NCI-H510A treated with DMSO at 0.1 percent for 48 hours (cell line): ENCODE measurements around the gene FURIN.
"Not testable (repeated sequence)": the region's sequence is repeated elsewhere in the genome, so short reads cannot be mapped to it uniquely, and the experiment has no call there.

ENCODE experiments used
- DNase-seq: peaks from one replicate; lab custom pipeline; 2025; lab: John Stamatoyannopoulos, UW

FURIN gene

GRCh38 chr15:90915808-90916440, 47.5 kb downstream of the FURIN start:
- DNase-seq: no peak

DNA sequence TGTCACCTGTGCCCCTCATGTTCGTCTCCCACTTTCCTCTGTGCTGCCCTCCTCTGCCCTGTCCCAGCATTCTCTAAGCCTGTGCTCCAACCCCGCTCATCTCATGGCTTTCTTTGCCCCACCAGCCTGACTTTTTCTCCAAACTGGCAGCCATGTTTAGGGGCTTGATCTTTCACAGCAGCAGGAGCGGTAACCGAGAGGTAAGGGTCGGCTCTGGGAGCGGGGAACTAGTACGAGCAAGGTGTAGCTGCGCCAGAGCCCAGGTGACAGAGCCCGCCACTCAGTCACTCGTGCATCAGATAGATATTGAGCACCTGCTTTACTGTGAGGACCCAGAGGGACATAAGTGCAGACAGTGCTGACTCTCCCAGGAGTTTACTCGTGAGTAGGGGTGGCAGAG, 48.1 kb downstream of the FURIN start:
- no peak for DNase-seq

GRCh38 chr15:90917569-90917968, 49.2 kb downstream of the FURIN start:
- DNase-seq: no peak

DNA sequence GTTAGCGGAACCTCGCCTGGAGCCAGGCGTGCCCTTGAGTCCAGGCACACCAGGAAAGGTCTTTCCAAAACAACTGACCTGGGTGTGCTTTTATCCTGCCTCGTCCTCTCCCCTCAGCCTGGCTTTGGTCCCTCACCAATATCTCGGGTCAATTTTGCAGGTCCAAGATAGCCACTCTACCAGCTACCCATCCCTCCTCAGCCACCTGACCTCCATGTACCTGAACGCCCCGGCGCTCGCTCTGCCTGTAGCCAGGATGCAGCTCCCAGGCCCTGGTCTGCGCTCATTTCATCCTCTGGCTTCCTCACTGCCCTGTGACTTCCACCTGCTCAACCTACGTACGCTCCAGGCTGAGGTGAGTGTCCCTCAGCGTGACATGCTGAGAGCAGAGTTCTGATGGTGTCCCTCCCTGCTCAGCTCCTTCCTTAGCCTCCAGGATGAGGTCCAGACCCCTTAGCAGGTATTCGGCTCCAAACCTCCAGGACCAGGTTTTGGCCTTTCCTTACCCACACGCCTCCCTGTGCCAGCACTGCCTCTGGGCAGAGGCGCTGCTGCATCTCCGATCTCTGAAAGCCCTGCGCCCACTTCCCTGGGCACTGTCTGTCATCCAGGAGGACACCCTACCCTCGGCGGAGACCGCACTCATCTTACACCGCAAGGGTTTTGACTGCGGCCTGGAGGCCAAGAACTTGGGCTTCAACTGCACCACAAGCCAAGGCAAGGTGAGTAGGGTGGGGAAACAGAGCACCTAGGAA, 49.8 kb downstream of the FURIN start:
- DNase-seq: no peak

- DNase-seq: no peak
These were observed 50.4 kb downstream of the FURIN start for GRCh38 chr15:90918835-90919234.

DNA sequence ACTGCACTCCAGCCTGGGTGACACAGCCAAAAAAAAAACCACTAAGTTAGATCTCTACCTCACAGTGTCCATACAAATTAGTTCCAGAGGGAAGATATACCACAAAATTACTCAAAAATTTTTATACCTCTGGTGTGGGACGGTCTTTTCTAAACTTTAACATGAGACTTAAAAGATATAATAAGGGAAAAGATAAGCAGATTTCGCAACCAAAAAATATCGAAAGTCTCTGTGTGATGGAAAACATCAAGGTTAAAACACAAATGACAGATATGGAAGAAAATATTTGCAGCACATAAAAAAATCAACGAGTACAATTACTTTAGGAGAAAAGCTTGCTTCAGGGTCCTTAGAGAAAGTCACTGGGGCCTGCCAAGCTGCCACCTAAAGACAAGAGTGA, 53.5 kb downstream of the FURIN start:
- no peak for DNase-seq

GRCh38 chr15:90922712-90923322, 54.4 kb downstream of the FURIN start:
- DNase-seq: not testable (repeated sequence)

GRCh38 chr15:90924375-90924774, 56.0 kb downstream of the FURIN start:
- DNase-seq: no peak

DNA sequence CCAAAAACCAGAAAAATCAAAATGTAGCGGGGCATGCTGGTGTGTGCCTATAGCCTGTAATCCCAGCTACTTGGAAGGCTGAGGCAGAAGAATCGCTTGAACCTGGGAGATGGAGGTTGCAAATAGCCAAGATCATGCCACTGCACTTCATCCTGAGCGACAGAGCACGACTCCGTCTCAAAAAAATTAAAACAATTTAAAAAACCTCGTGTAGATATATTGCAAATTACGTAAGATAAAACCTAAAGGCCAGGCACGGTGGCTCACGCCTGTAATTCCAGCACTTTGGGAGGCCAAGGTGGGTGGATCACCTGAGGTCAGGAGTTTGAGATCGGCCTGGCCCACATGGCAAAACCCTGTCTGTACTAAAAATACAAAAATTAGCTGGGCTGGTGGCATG, 58.4 kb downstream of the FURIN start:
- not testable (repeated sequence) for DNase-seq

DNA sequence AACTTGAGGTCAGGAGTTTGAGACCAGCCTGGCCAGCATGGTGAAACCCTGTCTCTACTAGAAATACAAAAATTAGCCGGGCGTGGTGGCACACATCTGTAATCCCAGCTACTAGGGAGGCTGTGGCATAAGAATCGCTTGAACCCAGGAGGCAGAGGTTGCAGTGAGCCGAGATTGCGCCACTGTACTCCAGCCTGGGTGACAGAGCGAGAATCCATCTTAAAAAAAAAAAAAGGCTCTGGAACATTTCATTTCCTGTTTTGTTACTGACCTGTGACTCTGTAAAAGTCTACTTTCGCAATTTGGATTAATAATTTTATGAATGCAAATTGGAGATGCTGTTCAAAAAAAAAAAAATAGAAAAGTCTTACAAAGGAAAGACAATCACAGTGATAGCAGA, 59.7 kb downstream of the FURIN start:
- not testable (repeated sequence) for DNase-seq

DNA sequence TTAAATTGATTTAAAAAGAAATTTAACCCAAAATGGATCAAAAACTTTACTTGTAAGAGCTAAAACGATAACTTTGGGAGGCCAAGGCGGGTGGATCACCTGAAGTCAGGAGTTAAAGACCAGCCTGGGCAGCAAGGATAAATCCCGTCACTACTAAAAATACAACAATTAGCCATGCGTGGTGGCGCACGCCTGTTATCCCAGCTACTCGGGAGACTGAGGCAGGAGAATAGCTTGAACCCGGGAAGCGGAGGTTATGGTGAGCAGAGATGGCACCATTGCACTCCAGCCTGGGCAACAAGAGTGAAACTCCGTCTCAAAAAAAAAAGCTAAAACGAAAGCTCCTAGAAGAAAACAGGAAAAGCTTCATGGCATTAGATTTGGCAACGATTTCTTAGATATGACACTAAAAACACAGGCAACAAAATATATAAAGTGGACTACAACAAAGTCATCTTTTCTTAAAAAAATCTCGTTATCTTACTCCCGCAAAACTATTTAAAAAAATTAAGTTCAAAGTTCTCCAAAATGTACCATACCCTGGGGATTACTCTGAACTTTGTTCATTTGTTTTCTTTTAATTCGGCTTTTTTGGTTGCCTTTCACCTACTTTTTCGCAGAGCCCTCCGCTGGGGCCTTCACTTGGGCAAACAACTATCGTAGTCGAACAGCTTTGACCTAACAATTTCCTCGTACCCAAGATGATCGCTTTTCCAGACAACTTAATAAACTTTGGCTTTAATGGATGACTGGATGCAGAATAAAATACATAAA, 61.0 kb downstream of the FURIN start:
- DNase-seq: no peak

GRCh38 chr15:90930861-90931574, 62.6 kb downstream of the FURIN start:
- DNase-seq: peak; percentile 40

DNA sequence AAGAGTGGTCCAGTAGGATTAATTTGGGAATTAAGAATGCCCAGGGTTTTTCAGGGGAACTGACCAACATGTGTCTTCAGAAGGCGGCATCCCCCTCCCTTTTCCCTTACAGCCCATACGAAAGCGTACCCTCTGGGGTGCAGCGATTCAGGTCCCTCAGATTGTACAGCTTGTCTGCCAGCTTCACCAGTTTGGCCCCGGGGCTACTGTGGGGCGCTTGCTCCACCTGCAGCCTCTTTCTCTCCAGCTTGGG, 63.1 kb downstream of the FURIN start:
- DNase-seq: no peak

DNA sequence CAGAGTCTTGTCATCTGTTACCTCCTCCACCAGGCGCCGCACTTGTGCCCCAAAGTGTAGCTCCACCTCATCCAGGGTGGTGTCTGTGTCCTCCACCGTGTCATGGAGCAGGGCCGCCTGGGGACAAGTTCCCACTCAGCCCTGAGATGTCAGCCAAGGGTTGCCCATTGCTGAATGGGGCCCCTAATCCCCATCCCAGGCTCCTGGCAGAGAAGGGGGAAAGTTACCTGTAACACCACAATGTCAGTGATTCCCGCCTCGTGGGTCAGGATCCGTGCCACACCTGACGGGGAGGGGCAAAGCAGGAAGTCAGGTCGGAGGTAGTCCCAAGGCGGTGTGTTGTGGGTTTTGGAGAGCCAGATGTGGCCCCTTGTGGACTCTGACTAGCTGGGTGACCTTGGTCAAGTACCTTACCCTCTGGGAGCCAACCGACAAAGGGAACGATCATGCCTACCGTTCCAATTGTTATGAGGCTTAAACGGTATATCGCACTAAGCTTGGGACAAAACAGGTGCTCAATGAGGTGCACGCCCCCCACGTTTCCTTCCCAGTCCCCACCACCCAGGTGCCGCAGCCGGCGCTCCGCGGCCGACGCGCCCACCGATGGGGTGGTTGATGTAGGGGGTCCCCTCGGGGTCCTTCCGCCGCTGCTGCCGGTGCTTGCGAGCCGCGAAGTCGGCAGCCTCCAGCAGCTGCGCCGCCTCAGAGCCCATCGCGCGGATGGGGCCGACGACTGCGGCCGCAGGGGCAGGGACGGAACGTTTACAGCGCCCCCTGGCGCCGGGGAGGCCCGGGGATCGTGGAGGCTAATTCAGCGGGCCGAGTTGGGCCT, 63.7 kb downstream of the FURIN start, which contains the start of gene HDDC3:
TSS of gene HDDC3 (minus strand) at position 722 of the 832 bp plus-strand sequence. CDS start at position 713, 9 bp downstream.
- DNase-seq: peak; percentile 93

DNA sequence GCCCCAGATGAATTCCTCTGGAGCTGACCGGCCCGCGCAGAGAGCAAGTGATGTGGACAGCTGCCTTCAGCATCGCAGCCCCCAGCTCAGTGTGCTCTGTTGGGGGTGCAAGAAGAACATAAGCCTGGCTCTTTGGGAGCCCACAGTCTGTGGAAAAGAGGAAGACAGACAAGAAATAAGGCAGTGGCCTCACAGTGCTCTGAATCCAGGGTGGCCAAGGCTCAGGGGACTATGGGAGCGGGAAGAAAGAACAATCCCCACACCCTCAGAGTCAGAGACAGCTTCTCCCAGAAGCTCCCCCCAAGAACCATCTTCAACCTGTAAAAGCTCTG, 64.2 kb downstream of the FURIN start:
- DNase-seq: no peak
